Ovary (tissue), 9 donors: ENCODE data around the gene KLF16. TPM values are rescaled to one million over a fixed set of nuclear protein-coding genes. Genes with fewer than 3 reads are reported as not detected.
"Not testable (repeated sequence)": the region's sequence is repeated elsewhere in the genome, so short reads cannot be mapped to it uniquely, and the experiment has no call there.

ENCODE experiments used
- DNase-seq, 5 donors: peaks; one replicate each; pipeline ENCODE4 v3.0.0-alpha.2; 2019 to 2020
- H3K27ac ChIP-seq, 2 donors: fragments of 200-600 bp; one replicate each; pipeline versions ENCODE4 v1.5.1 to v1.8.0; 2019 to 2022
- H3K27me3 ChIP-seq: fragments of 200-600 bp; one replicate; pipeline ENCODE4 v1.8.0; 2022
- H3K36me3 ChIP-seq: fragments of 200-600 bp; sonication (generic); one replicate; pipeline ENCODE4 v1.5.1; 2019
- H3K4me1 ChIP-seq: one replicate; pipeline ENCODE4 v1.8.1; 2013; ENCODE audit warnings: mild to moderate bottlenecking, moderate library complexity; ENCODE audit not compliant: insufficient read depth
- H3K4me3 ChIP-seq: fragments of 200-600 bp; sonication (generic); one replicate; pipeline ENCODE4 v1.5.1; 2017
- H3K9me3 ChIP-seq, 2 donors: fragments of 200-600 bp in 1 of 2; sonication (generic) in 1 of 2; one replicate each; pipeline versions ENCODE4 v1.5.1 to v1.8.1; 2013 to 2019; ENCODE audit warnings: mild to moderate bottlenecking in 1 of 2, moderate library complexity in 1 of 2
- EP300 ChIP-seq: sonication (generic); formaldehyde crosslinking; IDR thresholded peaks from one replicate; pipeline ENCODE4 v1.6.1; 2017; ENCODE audit warnings: antibody characterized with exemption
- POLR2A ChIP-seq: fragments of 450-650 bp; IDR thresholded peaks from one replicate; pipeline ENCODE4 v1.6.1; 2017; ENCODE audit warnings: antibody characterized with exemption, mild to moderate bottlenecking, moderate library complexity
- WGBS, 3 donors: extraction: QIAGEN DNeasy Blood & Tissue Kit in 1 of 3; methylation state at CpG; one replicate each; pipeline versions ENCODE4 v1.1.5 to v1.1.7; 2013 to 2017; 5-methylcytosine and 5-hydroxymethylcytosine counted together
- intact Hi-C, 4 donors: fragments of 100-400 bp; cut with DNase I; formaldehyde crosslinking; loops; one replicate each; pipeline versions ENCODE4 v1.11.0 to v1.15.1; 2022 to 2023
- polyA plus RNA-seq, 2 donors: library from polyadenylated mRNA; stranded (reverse); fragments of 200-250 nt in 1 of 2; fragments of 350-450 nt in 1 of 2; fragmentation: Illumina TruSeq in 1 of 2; extraction: RNeasy Lipid Tissue Mini Kit (QIAGEN cat#74804) in 1 of 2; gene quantifications; one replicate each; pipeline ENCODE4 v1.2.3, GENCODE V29; 2013 to 2014
- total RNA-seq, 7 donors: library from RNA; depleted of rRNA in 2 of 7; stranded (reverse); fragments of >200 nt in 2 of 7; fragmentation: NEBNext Ultra II Directional in 3 of 7; extraction: Animal tissue kit (Norgen Biotek cat#: 25700) in 3 of 7; gene quantifications; one replicate each; pipeline versions ENCODE4 v1.1.0 to v1.2.4, GENCODE V29; 2016 to 2023
- TF ChIP-seq, protein P1 (sequence below), 3 donors: fragments of 450-650 bp in 2 of 3; fragments of 200-600 bp in 1 of 3; IDR thresholded peaks; one replicate each; pipeline versions ENCODE4 v1.5.1 to v1.8.0; 2016 to 2022; ENCODE audit warnings: antibody characterized with exemption in 3 of 3, mild to moderate bottlenecking in 1 of 3
- donor health status: DM: no; HTN: no; CAD: no; lungs with moderate emphysema.
- donor health status: DM: no; HTN: no; CAD: no.
- donor health status: Bipolar disorder and iron deficiency.
- donor health status: DM: yes; HTN: yes; CAD: no.
- donor health status: DM: no; HTN: no; CAD: no.
- donor health status: DM: yes; HTN: yes; CAD: no.

Gene KLF16
- total and polyA plus RNA-seq, 9 donors, result 0.63 to 26.6 (median 14.4) TPM

DNA sequence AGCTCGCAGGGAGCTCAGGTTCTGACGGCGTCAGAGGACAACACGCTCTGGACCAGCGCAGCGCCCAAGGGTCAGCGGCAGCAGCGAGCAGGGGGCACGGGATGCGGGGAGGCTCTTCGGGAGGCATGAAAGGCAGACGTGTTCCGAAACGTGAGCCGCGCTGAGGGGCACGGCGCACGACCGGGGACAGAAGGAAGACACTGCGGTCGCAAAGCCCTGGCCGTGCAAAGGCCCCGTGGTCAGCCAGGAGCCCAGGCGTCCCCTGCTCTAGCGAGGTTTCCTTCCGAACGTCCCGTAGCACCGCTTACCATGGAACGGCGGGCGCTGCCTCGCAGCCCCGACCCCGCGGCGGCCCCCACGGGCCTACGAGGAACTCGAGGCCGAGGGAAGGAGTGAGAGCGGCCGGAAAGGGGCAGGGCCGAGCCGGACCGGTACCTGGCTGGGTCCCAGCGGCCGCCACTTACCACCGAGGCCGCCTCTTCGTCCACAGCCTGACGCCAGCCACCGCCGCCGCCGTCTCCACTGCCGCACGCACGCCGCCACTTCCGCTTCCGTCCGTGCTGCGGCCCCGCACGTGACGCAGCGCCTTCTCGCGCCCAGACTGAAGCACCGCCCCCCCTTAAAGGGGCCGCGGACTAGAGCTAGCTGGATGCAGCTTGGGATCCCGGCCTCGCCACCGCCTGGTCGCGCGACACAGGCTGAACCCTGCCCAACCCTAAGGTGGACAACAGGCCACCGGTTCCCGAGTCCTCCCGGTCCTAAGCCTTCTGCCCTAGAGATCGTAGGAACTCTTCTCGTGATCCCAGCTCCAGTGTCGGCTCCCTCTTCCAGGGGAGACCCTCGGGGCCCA lies 12.5 kb upstream of the KLF16 start:
- peaks cover 13% of the 10 kb centered on the region for H3K4me1 ChIP-seq
- peak overlapping the region; percentile 75 for H3K4me3 ChIP-seq
- peak overlapping the region; percentile 56 to 79 for H3K27ac ChIP-seq
- intact Hi-C loops, result no loop called here
- TF ChIP-seq POLR2A (peak; percentile 91), EP300 (no peak)
- TF ChIP-seq, protein P1, sequence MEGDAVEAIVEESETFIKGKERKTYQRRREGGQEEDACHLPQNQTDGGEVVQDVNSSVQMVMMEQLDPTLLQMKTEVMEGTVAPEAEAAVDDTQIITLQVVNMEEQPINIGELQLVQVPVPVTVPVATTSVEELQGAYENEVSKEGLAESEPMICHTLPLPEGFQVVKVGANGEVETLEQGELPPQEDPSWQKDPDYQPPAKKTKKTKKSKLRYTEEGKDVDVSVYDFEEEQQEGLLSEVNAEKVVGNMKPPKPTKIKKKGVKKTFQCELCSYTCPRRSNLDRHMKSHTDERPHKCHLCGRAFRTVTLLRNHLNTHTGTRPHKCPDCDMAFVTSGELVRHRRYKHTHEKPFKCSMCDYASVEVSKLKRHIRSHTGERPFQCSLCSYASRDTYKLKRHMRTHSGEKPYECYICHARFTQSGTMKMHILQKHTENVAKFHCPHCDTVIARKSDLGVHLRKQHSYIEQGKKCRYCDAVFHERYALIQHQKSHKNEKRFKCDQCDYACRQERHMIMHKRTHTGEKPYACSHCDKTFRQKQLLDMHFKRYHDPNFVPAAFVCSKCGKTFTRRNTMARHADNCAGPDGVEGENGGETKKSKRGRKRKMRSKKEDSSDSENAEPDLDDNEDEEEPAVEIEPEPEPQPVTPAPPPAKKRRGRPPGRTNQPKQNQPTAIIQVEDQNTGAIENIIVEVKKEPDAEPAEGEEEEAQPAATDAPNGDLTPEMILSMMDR (IDR thresholded peaks at IDR 0.05), result peak in 1 of 3 donors; percentile 5
- H3K27me3 ChIP-seq, result no peaks in the 10 kb centered on the region
- H3K36me3 ChIP-seq, result no peaks in the 10 kb centered on the region
- DNase-seq, result peak; percentile 86 to 91 (median 88)
- no peaks in the 10 kb centered on the region for H3K9me3 ChIP-seq
- 0 to 1% (median 0%) methylated on average over 83 to 87 of the region's 87 CpGs for WGBS, 3 donors

DNA sequence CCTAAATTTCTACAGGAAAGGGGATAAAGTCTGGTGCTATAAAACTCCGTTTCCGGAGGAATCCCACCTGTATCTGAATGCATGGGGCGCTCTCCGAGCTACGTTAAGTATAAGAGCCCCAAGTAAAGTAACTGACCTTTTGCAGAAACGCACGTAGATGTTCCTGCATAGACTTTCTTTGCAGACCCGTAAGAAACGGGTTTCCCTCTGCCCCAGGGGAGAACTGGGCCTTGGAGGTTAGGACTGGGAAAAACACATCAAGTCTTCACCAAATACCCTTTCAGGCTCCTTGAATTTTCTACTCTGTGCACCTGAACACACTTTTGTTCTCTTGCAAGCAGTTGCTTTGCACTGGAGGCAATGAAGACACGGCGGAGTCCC lies 11.9 kb upstream of the KLF16 start:
- H3K36me3 ChIP-seq, H3K9me3 ChIP-seq, intact Hi-C loops, H3K27me3 ChIP-seq, DNase-seq: not testable (repeated sequence)
- peaks cover 13% of the 10 kb centered on the region for H3K4me1 ChIP-seq
- H3K4me3 ChIP-seq, result peak overlapping the region; percentile 75
- H3K27ac ChIP-seq, result peak overlapping the region in 1 of 2 donors; percentile 79
- 1 to 2% (median 1%) methylated on average over 11 of the region's 11 CpGs for WGBS, 3 donors

DNA sequence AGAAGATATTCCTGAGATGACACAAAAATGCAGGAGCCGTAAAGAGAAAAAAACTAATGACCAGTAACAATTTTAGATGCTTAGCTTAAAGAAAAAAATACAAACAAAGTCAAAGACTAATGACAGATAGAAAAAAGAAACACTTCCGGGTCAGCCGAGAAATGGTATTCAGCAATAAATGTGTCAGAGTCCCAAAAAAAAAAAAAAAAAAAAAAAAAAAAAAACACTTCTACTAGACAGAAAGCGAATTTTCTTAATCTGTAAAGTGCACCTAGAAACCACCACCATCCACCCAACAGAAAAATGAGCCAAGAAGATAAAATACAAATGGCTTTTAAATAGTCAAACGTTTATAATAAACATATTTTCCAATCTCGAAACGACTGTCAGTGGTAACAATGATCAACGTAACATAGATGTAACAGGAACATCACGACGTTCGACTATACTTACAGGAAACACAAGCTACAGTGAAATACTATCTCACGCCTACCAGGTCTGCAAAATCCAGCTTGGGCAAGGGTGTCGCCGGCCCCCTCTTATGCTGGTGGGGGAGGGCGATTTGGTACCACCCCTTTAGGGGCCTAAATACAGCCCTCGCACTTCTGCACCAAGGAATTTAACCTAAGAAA lies 11.3 kb upstream of the KLF16 start:
- Histone ChIP-seq H3K4me1 (peaks cover 13% of the 10 kb centered on the region), H3K27ac (peak overlapping the region in 1 of 2 donors; percentile 79), H3K36me3 (no peaks in the 10 kb centered on the region), H3K4me3 (peak overlapping the region; percentile 75), H3K9me3 (no peaks in the 10 kb centered on the region), H3K27me3 (no peaks in the 10 kb centered on the region)
- intact Hi-C loops, result no loop called here
- 3 to 7% (median 5%) methylated on average over 16 of the region's 16 CpGs for WGBS, 3 donors
- DNase-seq, result no peak
- TF ChIP-seq, protein P1 (IDR thresholded peaks at IDR 0.05), result no peak
- TF ChIP-seq POLR2A (no peak), EP300 (no peak)

DNA sequence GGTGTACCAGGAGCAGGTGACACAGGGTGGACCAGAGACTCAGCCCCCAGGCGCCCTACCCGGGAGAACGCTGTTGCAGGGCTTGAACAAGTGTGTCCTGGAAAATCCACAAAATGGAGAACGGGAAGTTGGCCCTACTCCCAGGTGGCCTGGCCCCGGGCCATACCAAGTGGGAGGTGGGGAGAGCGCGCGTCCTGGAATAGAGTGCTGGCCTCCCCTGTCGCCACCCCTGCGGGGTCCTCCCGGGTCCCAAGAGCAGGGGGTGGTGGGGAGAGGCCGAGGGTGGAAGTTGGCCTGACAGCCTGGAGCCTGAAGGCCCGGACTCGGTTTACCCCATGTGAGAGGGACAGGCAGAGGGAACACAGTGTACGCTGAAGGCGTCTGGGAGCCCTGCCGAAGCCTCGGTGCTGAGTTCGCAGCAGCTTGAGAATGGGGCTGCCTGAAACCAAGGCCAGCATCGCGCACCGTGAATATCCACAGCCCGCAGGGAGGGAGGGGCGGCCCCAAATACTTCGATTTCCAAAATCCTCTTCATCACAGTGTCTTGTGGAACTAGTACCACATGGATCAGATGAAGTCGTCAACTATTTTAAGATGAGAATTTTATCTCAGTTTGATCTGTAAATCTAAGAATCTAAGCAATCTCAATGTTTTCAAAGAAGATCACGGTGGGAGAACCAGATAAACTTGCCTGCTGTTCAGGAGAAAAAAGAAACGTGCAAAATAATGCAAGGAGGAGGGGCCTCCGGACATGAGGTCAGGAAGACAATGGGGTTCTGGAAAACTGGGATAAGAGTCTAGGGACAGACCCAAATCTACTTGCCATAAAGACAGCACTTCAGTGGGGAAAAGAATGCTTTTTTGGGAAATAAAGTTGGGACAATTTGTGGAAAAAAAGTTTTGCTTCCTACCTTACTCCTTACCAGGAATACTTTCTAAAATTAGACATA lies 10.4 kb upstream of the KLF16 start:
- H3K36me3 ChIP-seq, result no peaks in the 10 kb centered on the region
- H3K27ac ChIP-seq, result peak overlapping the region; percentile 78 to 86
- no peaks in the 10 kb centered on the region for H3K27me3 ChIP-seq
- TF ChIP-seq POLR2A (no peak), EP300 (no peak)
- TF ChIP-seq, protein P1 (IDR thresholded peaks at IDR 0.05), result no peak
- 3 to 19% (median 6%) methylated on average over 29 of the region's 29 CpGs for WGBS, 3 donors
- H3K9me3 ChIP-seq, result no peaks in the 10 kb centered on the region
- peak overlapping the region; percentile 17 for H3K4me3 ChIP-seq
- intact Hi-C loops, result no loop called here
- peaks cover 13% of the 10 kb centered on the region for H3K4me1 ChIP-seq
- peak; percentile 73 to 88 (median 81) for DNase-seq
